Mesothelial cell of epicardium (in vitro differentiated cells): Measurements from ENCODE around the gene TSTD2. TPM values are rescaled to one million over a fixed set of nuclear protein-coding genes. Genes with fewer than 3 reads are reported as not detected.

Experiments used
- DNase-seq, 2 experiments: peaks; one replicate each; pipeline ENCODE4 v3.0.0; 2021; ENCODE audit warnings: low spot score in 2 of 2; ENCODE audit not compliant: unreplicated experiment in 2 of 2
- H3K27ac Mint-ChIP-seq: 2 replicates; pipeline ENCODE4 v1.8.0; 2021; ENCODE audit warnings: mixed read lengths
- H3K27me3 Mint-ChIP-seq: 2 replicates; pipeline ENCODE4 v1.8.0; 2021; ENCODE audit warnings: low read depth, mixed read lengths
- H3K36me3 Mint-ChIP-seq: 2 replicates; pipeline ENCODE4 v1.8.0; 2021; ENCODE audit warnings: mixed read lengths
- H3K4me1 Mint-ChIP-seq: 2 replicates; pipeline ENCODE4 v1.8.0; 2021; ENCODE audit warnings: mixed read lengths
- H3K4me3 Mint-ChIP-seq: 2 replicates; pipeline ENCODE4 v1.8.0; 2021; ENCODE audit warnings: mild to moderate bottlenecking, moderate library complexity, mixed read lengths
- H3K9me3 Mint-ChIP-seq: 2 replicates; pipeline ENCODE4 v1.8.0; 2021; ENCODE audit warnings: mixed read lengths
- total RNA-seq: library from RNA; stranded (reverse); gene quantifications from 3 replicates; pipeline ENCODE4 v1.2.1, GENCODE V29; 2021
- TF ChIP-seq, protein P1 (sequence below): fragments of 200-600 bp; sonication (generic); IDR thresholded peaks from one replicate; pipeline ENCODE4 v1.5.0; 2021; ENCODE audit warnings: antibody characterized with exemption; ENCODE audit not compliant: unreplicated experiment

Gene TSTD2
- total RNA-seq, 1 donor from 2014 or later = 37.9 TPM

DNA sequence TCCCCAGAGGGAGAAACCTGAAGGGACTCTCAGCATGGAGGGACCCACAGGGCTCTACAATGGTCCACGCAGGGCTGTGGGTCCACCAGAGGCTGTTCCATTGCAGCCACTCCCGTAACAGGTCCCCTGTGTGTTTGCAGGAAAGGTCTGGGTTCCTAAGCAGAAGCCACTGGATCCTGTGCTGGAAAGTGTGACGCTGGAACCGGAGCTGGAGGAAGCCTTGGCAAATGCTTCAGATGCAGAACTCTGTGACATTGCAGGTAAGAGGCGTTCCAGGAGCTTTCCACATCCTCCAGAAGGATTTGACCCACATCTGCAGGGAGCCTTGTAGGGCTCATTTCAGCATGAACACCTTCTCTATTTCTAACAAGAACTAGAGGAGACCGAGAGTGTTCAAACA, 80.0 kb downstream of the TSTD2 start:
- H3K9me3 Mint-ChIP-seq = no peaks in the 10 kb centered on the region
- H3K4me3 Mint-ChIP-seq = no peak overlapping the region
- no peaks in the 10 kb centered on the region for H3K4me1 Mint-ChIP-seq
- H3K27ac Mint-ChIP-seq = no peak overlapping the region
- H3K36me3 Mint-ChIP-seq = no peaks in the 10 kb centered on the region
- TF ChIP-seq, protein P1, sequence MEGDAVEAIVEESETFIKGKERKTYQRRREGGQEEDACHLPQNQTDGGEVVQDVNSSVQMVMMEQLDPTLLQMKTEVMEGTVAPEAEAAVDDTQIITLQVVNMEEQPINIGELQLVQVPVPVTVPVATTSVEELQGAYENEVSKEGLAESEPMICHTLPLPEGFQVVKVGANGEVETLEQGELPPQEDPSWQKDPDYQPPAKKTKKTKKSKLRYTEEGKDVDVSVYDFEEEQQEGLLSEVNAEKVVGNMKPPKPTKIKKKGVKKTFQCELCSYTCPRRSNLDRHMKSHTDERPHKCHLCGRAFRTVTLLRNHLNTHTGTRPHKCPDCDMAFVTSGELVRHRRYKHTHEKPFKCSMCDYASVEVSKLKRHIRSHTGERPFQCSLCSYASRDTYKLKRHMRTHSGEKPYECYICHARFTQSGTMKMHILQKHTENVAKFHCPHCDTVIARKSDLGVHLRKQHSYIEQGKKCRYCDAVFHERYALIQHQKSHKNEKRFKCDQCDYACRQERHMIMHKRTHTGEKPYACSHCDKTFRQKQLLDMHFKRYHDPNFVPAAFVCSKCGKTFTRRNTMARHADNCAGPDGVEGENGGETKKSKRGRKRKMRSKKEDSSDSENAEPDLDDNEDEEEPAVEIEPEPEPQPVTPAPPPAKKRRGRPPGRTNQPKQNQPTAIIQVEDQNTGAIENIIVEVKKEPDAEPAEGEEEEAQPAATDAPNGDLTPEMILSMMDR = no peak
- H3K27me3 Mint-ChIP-seq = peaks cover 58% of the 10 kb centered on the region
- no peak for DNase-seq

DNA sequence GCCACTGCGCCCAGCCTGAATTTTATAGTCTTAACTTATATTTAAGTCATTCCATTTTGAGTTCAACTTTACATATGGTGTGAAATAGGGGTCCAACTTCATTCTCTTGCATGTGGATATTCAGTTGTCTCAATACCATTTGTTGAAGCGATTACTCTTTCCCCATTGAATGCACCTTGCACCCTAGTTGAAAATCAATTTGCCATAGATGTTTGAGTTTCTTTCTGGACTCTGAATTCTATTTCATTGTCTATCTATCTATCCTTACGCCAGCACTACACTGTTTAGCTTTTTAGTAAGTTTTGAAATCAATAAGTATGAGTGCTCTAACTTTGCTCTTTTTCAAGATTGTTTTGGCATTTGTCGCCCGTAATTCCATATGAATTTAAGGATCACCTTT, 81.9 kb downstream of the TSTD2 start:
- TF ChIP-seq, protein P1 = no peak
- no peaks in the 10 kb centered on the region for H3K36me3 Mint-ChIP-seq
- H3K9me3 Mint-ChIP-seq = no peaks in the 10 kb centered on the region
- no peak for DNase-seq
- no peak overlapping the region for H3K4me3 Mint-ChIP-seq
- no peaks in the 10 kb centered on the region for H3K4me1 Mint-ChIP-seq
- peaks cover 48% of the 10 kb centered on the region for H3K27me3 Mint-ChIP-seq
- no peak overlapping the region for H3K27ac Mint-ChIP-seq

DNA sequence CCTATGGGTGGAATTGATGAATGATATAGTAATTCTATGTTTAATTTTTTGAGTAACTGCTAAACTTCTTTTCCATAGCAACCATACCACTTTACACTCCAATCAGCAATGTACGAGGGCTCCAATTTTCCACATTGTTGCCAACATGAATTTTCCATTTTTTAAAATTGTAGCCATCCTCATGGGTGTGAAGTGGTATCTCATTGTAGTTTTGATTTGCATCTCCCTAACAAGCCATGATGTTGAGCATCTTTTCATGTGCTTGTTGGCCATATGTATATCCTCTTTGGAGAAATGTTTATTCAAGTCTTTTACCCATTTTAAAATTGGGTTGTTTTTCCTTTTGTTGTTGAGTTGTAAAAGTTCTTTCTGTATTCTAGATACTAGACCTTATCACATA, 82.8 kb downstream of the TSTD2 start:
- Mint-ChIP-seq H3K4me3 (no peak overlapping the region), H3K36me3 (no peaks in the 10 kb centered on the region), H3K27me3 (peaks cover 54% of the 10 kb centered on the region), H3K27ac (no peak overlapping the region), H3K9me3 (no peaks in the 10 kb centered on the region), H3K4me1 (no peaks in the 10 kb centered on the region)
- no peak for DNase-seq
- TF ChIP-seq, protein P1 = no peak

Other genes with a start within 250 kb of the TSTD2 start
- gene TDRD7, start 221.3 kb downstream of the TSTD2 start, total RNA-seq = 8.6 to 8.9 TPM (median 8.6 TPM) in 3 replicates
- 0.49 to 0.66 TPM (median 0.59 TPM) in 3 replicates for gene TMOD1, start 131.7 kb downstream of the TSTD2 start, total RNA-seq
- gene NCBP1, start 453 bp upstream of the TSTD2 start, total RNA-seq = 35.1 to 38.9 TPM (median 38.4 TPM) in 3 replicates
- 15.5 to 17.5 TPM (median 15.9 TPM) in 3 replicates for gene XPA, start 64.0 kb upstream of the TSTD2 start, total RNA-seq
- gene FOXE1, start 219.9 kb upstream of the TSTD2 start, total RNA-seq = not detected in 3 replicates